ENCODE measurements around the gene KMT2E.

Gene KMT2E

GRCh38 chr7:105130048-105130447, 116.0 kb downstream of the KMT2E start:
- Histone ChIP-seq H3K4me1 (ENCODE audit: insufficient read depth, low read length) (no peaks in the 10 kb centered on the region), H3K27ac (ENCODE audit: low read length) (no peak overlapping the region), H4K20me1 (ENCODE audit: insufficient read depth, low read length) (peaks cover 90% of the 10 kb centered on the region), H3K36me3 (ENCODE audit: insufficient read depth, low read length) (peaks cover 100% of the 10 kb centered on the region), H3K27me3 (ENCODE audit: insufficient read depth, low read length, poor library complexity) (no peaks in the 10 kb centered on the region), H2AFZ (ENCODE audit: low read depth, low read length) (no peak overlapping the region), H3K79me2 (ENCODE audit: insufficient read depth, low read length) (peaks cover 100% of the 10 kb centered on the region), H3K9me3 (ENCODE audit: insufficient read depth, low read length, severe bottlenecking) (no peaks in the 10 kb centered on the region), H3K9ac (ENCODE audit: low read depth, low read length) (no peak overlapping the region), H3K4me2 (ENCODE audit: insufficient read depth, low read length) (no peak overlapping the region), H3K4me3 (ENCODE audit: low read depth in 1 of 2, low read length in 2 of 2) (no peak overlapping the region)
- DNase-seq (no peak), ATAC-seq (ENCODE audit: insufficient read depth, low read depth) (no peak)
- TF ChIP-seq EZH2 (IDR thresholded peaks at IDR 0.05; ENCODE audit: borderline replicate concordance, low read depth, low read length, severe bottlenecking) (no peak), CTCF (IDR thresholded peaks at IDR 0.05; ENCODE audit: borderline replicate concordance, extremely low read depth, low read length, poor library complexity, severe bottlenecking) (no peak)

- no peak for ATAC-seq (ENCODE audit: insufficient read depth, low read depth)
Measured at GRCh38 chr7:105130580-105130979, 116.6 kb downstream of the KMT2E start.

GRCh38 chr7:105131033-105131656, 117.1 kb downstream of the KMT2E start:
- H4K20me1 ChIP-seq (ENCODE audit: insufficient read depth, low read length): peaks cover 91% of the 10 kb centered on the region
- TF ChIP-seq EZH2 (IDR thresholded peaks at IDR 0.05; ENCODE audit: borderline replicate concordance, low read depth, low read length, severe bottlenecking) (no peak), CTCF (IDR thresholded peaks at IDR 0.05; ENCODE audit: borderline replicate concordance, extremely low read depth, low read length, poor library complexity, severe bottlenecking) (no peak)
- H3K9ac ChIP-seq (ENCODE audit: low read depth, low read length): no peak overlapping the region
- no peak overlapping the region for H3K27ac ChIP-seq (ENCODE audit: low read length)
- no peak overlapping the region for H2AFZ ChIP-seq (ENCODE audit: low read depth, low read length)
- no peaks in the 10 kb centered on the region for H3K9me3 ChIP-seq (ENCODE audit: insufficient read depth, low read length, severe bottlenecking)
- H3K36me3 ChIP-seq (ENCODE audit: insufficient read depth, low read length): peaks cover 99% of the 10 kb centered on the region
- no peaks in the 10 kb centered on the region for H3K27me3 ChIP-seq (ENCODE audit: insufficient read depth, low read length, poor library complexity)
- peaks cover 99% of the 10 kb centered on the region for H3K79me2 ChIP-seq (ENCODE audit: insufficient read depth, low read length)
- H3K4me1 ChIP-seq (ENCODE audit: insufficient read depth, low read length): no peaks in the 10 kb centered on the region
- H3K4me3 ChIP-seq (ENCODE audit: low read depth in 1 of 2, low read length in 2 of 2): no peak overlapping the region
- ATAC-seq (ENCODE audit: insufficient read depth, low read depth) (no peak), DNase-seq (no peak)
- H3K4me2 ChIP-seq (ENCODE audit: insufficient read depth, low read length): no peak overlapping the region

More at GRCh38 chr7:105130580-105130979, 116.6 kb downstream of the KMT2E start:
- H2AFZ ChIP-seq (ENCODE audit: low read depth, low read length): no peak overlapping the region
- H3K4me2 ChIP-seq (ENCODE audit: insufficient read depth, low read length): no peak overlapping the region
- peaks cover 100% of the 10 kb centered on the region for H3K79me2 ChIP-seq (ENCODE audit: insufficient read depth, low read length)
- H3K27ac ChIP-seq (ENCODE audit: low read length): no peak overlapping the region
- H3K9me3 ChIP-seq (ENCODE audit: insufficient read depth, low read length, severe bottlenecking): no peaks in the 10 kb centered on the region
- H3K9ac ChIP-seq (ENCODE audit: low read depth, low read length): no peak overlapping the region
- peaks cover 94% of the 10 kb centered on the region for H4K20me1 ChIP-seq (ENCODE audit: insufficient read depth, low read length)
- no peak overlapping the region for H3K4me3 ChIP-seq (ENCODE audit: low read depth in 1 of 2, low read length in 2 of 2)
- no peak for DNase-seq
- H3K27me3 ChIP-seq (ENCODE audit: insufficient read depth, low read length, poor library complexity): no peaks in the 10 kb centered on the region
- H3K36me3 ChIP-seq (ENCODE audit: insufficient read depth, low read length): peaks cover 100% of the 10 kb centered on the region
- no peaks in the 10 kb centered on the region for H3K4me1 ChIP-seq (ENCODE audit: insufficient read depth, low read length)
- TF ChIP-seq CTCF (IDR thresholded peaks at IDR 0.05; ENCODE audit: borderline replicate concordance, extremely low read depth, low read length, poor library complexity, severe bottlenecking) (no peak), EZH2 (IDR thresholded peaks at IDR 0.05; ENCODE audit: borderline replicate concordance, low read depth, low read length, severe bottlenecking) (no peak)
